Loucy (cell line): Measurements from ENCODE around the gene CFAP92.

Experiments
- H2AFZ ChIP-seq: fragments of 200-600 bp; sonication (generic); 2 replicates; pipeline ENCODE4 v1.6.0; 2016; ENCODE audit warnings: antibody characterized with exemption, mild to moderate bottlenecking, low read length, moderate library complexity
- H3F3A ChIP-seq: fragments of 200-600 bp; 2 replicates; pipeline ENCODE4 v1.6.0; 2016; ENCODE audit warnings: antibody characterized with exemption, low read depth, mild to moderate bottlenecking
- H3K27me3 ChIP-seq: fragments of 200-600 bp; sonication (generic); 2 replicates; pipeline ENCODE4 v1.6.1; 2014; ENCODE audit warnings: low read length, mild to moderate bottlenecking; ENCODE audit not compliant: insufficient read depth, poor library complexity, severe bottlenecking
- H3K36me3 ChIP-seq: fragments of 200-600 bp; sonication (generic); 2 replicates; pipeline ENCODE4 v1.6.1; 2016; ENCODE audit warnings: low read length; ENCODE audit not compliant: insufficient read depth
- H3K4me1 ChIP-seq: fragments of 200-600 bp; sonication (generic); 2 replicates; pipeline ENCODE4 v1.5.1; 2014; ENCODE audit warnings: low read length, mild to moderate bottlenecking; ENCODE audit not compliant: insufficient read depth, poor library complexity, severe bottlenecking
- H3K4me2 ChIP-seq: fragments of 200-600 bp; sonication (generic); 2 replicates; pipeline ENCODE4 v1.6.0; 2014; ENCODE audit warnings: antibody characterized with exemption, low read length, low read depth, mild to moderate bottlenecking; ENCODE audit not compliant: poor library complexity, severe bottlenecking
- H3K4me3 ChIP-seq: fragments of 200-600 bp; sonication (generic); 2 replicates; pipeline ENCODE4 v1.5.1; 2014; ENCODE audit warnings: low read length, mild to moderate bottlenecking, mixed read lengths; ENCODE audit not compliant: poor library complexity, severe bottlenecking
- H3K79me2 ChIP-seq: fragments of 200-600 bp; sonication (generic); 2 replicates; pipeline ENCODE4 v1.6.1; 2014; ENCODE audit warnings: low read length; ENCODE audit not compliant: insufficient read depth
- H3K9ac ChIP-seq: fragments of 200-600 bp; sonication (generic); 2 replicates; pipeline ENCODE4 v1.6.0; 2014; ENCODE audit warnings: mild to moderate bottlenecking, low read depth, low read length, moderate library complexity; ENCODE audit not compliant: poor library complexity, severe bottlenecking
- H3K9me2 ChIP-seq: fragments of 200-600 bp; sonication (generic); replicated peaks from 2 replicates; pipeline ENCODE4 v1.6.1; 2016; ENCODE audit warnings: low read depth, low read length, mixed read lengths
- H3K9me3 ChIP-seq: fragments of 200-600 bp; sonication (generic); 2 replicates; pipeline ENCODE4 v1.6.1; 2014; ENCODE audit warnings: mild to moderate bottlenecking, antibody characterized with exemption, low read length, low read depth; ENCODE audit not compliant: insufficient read depth
- H4K20me1 ChIP-seq: fragments of 200-600 bp; sonication (generic); 2 replicates; pipeline ENCODE4 v1.6.0; 2014; ENCODE audit warnings: antibody characterized with exemption, low read length, mild to moderate bottlenecking; ENCODE audit not compliant: insufficient read depth, poor library complexity, severe bottlenecking
- CTCF ChIP-seq: fragments of 200-600 bp; sonication (generic); conservative IDR thresholded peaks from 2 replicates; pipeline ENCODE4 v1.5.1; 2014; ENCODE audit warnings: mild to moderate bottlenecking, antibody characterized with exemption, low read length
- EZH2phosphoT487 ChIP-seq: fragments of 200-600 bp; IDR thresholded peaks from 2 replicates; pipeline ENCODE4 v1.6.1; 2018; ENCODE audit warnings: antibody characterized with exemption, mild to moderate bottlenecking, moderate library complexity, borderline replicate concordance

The CFAP92 gene

GRCh38 chr3:129016720-129017483 is 23.0 kb upstream of the CFAP92 start:
- H3K9me3 ChIP-seq: no peaks in the 10 kb centered on the region
- H3K4me1 ChIP-seq: peaks cover 47% of the 10 kb centered on the region
- peak overlapping the region; percentile 46 for H3K4me3 ChIP-seq
- H4K20me1 ChIP-seq: no peaks in the 10 kb centered on the region
- H3K4me2 ChIP-seq: peak overlapping the region; percentile 80
- no peaks in the 10 kb centered on the region for H3K27me3 ChIP-seq
- no peak overlapping the region for H2AFZ ChIP-seq
- H3K79me2 ChIP-seq: no peaks in the 10 kb centered on the region
- peaks cover 16% of the 10 kb centered on the region; the same call in 1 of the 2 replicates for H3F3A ChIP-seq
- TF ChIP-seq EZH2phosphoT487 (no peak), CTCF (no peak)
- peak overlapping the region; percentile 47 for H3K9ac ChIP-seq
- H3K9me2 ChIP-seq: no peaks in the 10 kb centered on the region
- H3K36me3 ChIP-seq: no peaks in the 10 kb centered on the region

- Histone ChIP-seq H4K20me1 (no peaks in the 10 kb centered on the region), H3K79me2 (no peaks in the 10 kb centered on the region), H3K4me1 (peaks cover 47% of the 10 kb centered on the region), H3K9me2 (no peaks in the 10 kb centered on the region), H3F3A (peaks cover 16% of the 10 kb centered on the region; the same call in 1 of the 2 replicates), H3K9me3 (no peaks in the 10 kb centered on the region), H2AFZ (no peak overlapping the region), H3K9ac (peak overlapping the region; percentile 84), H3K36me3 (no peaks in the 10 kb centered on the region), H3K4me2 (peak overlapping the region; percentile 80), H3K27me3 (no peaks in the 10 kb centered on the region), H3K4me3 (peak overlapping the region; percentile 67)
- TF ChIP-seq CTCF (peak; percentile 49), EZH2phosphoT487 (no peak)
Measured at GRCh38 chr3:129016356-129016719, 22.5 kb upstream of the CFAP92 start.

GRCh38 chr3:129015388-129016105 is 21.7 kb upstream of the CFAP92 start:
- Histone ChIP-seq H3K36me3 (no peaks in the 10 kb centered on the region), H3K9me3 (no peaks in the 10 kb centered on the region), H2AFZ (no peak overlapping the region), H3K9ac (peak overlapping the region; percentile 84), H3K4me3 (peak overlapping the region; percentile 67), H4K20me1 (no peaks in the 10 kb centered on the region), H3K4me2 (peak overlapping the region; percentile 80), H3K79me2 (no peaks in the 10 kb centered on the region), H3K9me2 (no peaks in the 10 kb centered on the region), H3K4me1 (peaks cover 47% of the 10 kb centered on the region), H3K27me3 (no peaks in the 10 kb centered on the region), H3F3A (peaks cover 16% of the 10 kb centered on the region; the same call in 1 of the 2 replicates)
- TF ChIP-seq CTCF (no peak), EZH2phosphoT487 (no peak)
